ENCODE data around the gene FAR1. TPM values are rescaled to one million over a fixed set of nuclear protein-coding genes. Genes with fewer than 3 reads are reported as not detected.

Gene FAR1
- total RNA-seq, 4 donors from 2014 or later, result 37.5 to 61.5 (median 38.8) TPM

DNA sequence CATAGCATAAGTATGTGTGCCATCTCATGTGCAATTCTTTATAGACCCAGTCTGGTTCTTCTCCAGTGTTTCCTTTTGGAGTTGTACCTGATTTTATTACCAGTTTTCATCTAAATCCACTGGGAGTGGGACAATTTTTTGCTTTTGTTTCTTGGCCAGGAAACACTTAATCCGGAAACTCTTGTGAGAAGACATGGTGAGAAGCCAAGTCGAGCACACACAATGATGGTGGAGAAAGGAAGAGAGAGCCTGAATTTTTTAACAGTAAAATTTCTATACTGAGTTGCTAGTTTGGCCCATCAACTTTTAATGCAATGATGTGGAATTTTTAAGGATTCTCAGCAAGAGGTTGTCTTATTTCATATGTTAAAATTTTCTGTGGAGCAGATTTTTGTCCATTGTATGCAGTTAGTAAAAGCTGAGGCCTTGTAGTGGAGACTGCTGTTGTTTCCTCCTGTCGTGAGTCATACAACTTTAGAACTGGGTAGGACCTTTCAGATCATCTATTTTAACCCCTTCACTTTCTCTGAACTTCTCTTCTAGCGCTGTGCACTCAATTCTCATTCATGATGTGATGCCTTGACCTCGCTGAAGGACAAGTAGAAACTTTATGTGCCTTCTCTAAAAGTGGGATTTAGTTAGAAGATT lies 17.1 kb downstream of the FAR1 start:
- no peak overlapping the region for H3K4me3 ChIP-seq
- no peaks in the 10 kb centered on the region for H3K9me3 ChIP-seq
- no peak overlapping the region for H3K27ac ChIP-seq
- 53 to 54% methylated on average over 4 to 5 of the region's 5 CpGs for WGBS, 2 donors (ENCODE audit: low coverage in 1 of 2)
- H3K36me3 ChIP-seq, result no peaks in the 10 kb centered on the region
- ATAC-seq, result no peak
- H3K4me1 ChIP-seq, result peaks cover 0 to 33% (median 0%) of the 10 kb centered on the region in 3 donors
- TF ChIP-seq POLR2A (IDR thresholded peaks at IDR 0.05) (no peak), EP300 (IDR thresholded peaks at IDR 0.05) (no peak)
- H3K27me3 ChIP-seq, result no peaks in the 10 kb centered on the region

DNA sequence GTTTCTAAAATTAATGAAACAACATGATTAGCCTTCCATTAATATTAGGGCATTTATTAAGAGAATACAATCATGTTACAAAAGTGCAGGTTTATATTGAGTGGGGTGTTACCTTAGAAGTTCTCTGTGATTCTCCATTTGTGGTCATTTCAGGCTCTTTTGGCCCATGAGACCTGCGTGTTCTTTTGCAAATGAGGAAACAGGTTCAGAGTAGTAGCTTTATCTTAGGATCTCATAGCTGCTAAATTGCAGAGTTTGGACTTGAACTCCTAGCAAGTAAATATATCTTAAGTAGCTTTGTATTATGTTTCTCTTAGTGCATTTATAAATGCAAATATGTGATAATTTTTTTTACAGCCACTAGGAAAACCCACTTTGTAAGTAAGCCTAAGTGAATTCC lies 18.3 kb downstream of the FAR1 start:
- Histone ChIP-seq H3K9me3 (no peaks in the 10 kb centered on the region), H3K4me1 (peaks cover 0 to 24% (median 0%) of the 10 kb centered on the region in 3 donors), H3K27ac (no peak overlapping the region), H3K27me3 (no peaks in the 10 kb centered on the region), H3K36me3 (no peaks in the 10 kb centered on the region), H3K4me3 (no peak overlapping the region)
- 67 to 89% methylated on average over 1 of the region's 1 CpG for WGBS, 2 donors (ENCODE audit: low coverage in 1 of 2)
- TF ChIP-seq EP300 (IDR thresholded peaks at IDR 0.05), result no peak
- no peak for TF ChIP-seq POLR2A (IDR thresholded peaks at IDR 0.05)
- TF ChIP-seq, protein P1, sequence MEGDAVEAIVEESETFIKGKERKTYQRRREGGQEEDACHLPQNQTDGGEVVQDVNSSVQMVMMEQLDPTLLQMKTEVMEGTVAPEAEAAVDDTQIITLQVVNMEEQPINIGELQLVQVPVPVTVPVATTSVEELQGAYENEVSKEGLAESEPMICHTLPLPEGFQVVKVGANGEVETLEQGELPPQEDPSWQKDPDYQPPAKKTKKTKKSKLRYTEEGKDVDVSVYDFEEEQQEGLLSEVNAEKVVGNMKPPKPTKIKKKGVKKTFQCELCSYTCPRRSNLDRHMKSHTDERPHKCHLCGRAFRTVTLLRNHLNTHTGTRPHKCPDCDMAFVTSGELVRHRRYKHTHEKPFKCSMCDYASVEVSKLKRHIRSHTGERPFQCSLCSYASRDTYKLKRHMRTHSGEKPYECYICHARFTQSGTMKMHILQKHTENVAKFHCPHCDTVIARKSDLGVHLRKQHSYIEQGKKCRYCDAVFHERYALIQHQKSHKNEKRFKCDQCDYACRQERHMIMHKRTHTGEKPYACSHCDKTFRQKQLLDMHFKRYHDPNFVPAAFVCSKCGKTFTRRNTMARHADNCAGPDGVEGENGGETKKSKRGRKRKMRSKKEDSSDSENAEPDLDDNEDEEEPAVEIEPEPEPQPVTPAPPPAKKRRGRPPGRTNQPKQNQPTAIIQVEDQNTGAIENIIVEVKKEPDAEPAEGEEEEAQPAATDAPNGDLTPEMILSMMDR (IDR thresholded peaks at IDR 0.05), result no peak
- TF ChIP-seq POLR2AphosphoS5 (IDR thresholded peaks at IDR 0.05), result no peak
- ATAC-seq, result no peak

GRCh38 chr11:13687271-13687670 lies 18.8 kb downstream of the FAR1 start:
- Histone ChIP-seq H3K4me1 (peaks cover 0 to 23% (median 0%) of the 10 kb centered on the region in 3 donors), H3K36me3 (no peaks in the 10 kb centered on the region), H3K27me3 (no peaks in the 10 kb centered on the region), H3K4me3 (no peak overlapping the region), H3K9me3 (no peaks in the 10 kb centered on the region), H3K27ac (no peak overlapping the region)
- WGBS, 2 donors (ENCODE audit: low coverage in 1 of 2), result 94 to 98% methylated on average over 3 of the region's 3 CpGs
- TF ChIP-seq POLR2A (IDR thresholded peaks at IDR 0.05), result no peak
- TF ChIP-seq POLR2AphosphoS5 (IDR thresholded peaks at IDR 0.05), result no peak
- TF ChIP-seq EP300 (IDR thresholded peaks at IDR 0.05), result no peak
- TF ChIP-seq, protein P1 (IDR thresholded peaks at IDR 0.05), result no peak
- no peak for ATAC-seq

DNA sequence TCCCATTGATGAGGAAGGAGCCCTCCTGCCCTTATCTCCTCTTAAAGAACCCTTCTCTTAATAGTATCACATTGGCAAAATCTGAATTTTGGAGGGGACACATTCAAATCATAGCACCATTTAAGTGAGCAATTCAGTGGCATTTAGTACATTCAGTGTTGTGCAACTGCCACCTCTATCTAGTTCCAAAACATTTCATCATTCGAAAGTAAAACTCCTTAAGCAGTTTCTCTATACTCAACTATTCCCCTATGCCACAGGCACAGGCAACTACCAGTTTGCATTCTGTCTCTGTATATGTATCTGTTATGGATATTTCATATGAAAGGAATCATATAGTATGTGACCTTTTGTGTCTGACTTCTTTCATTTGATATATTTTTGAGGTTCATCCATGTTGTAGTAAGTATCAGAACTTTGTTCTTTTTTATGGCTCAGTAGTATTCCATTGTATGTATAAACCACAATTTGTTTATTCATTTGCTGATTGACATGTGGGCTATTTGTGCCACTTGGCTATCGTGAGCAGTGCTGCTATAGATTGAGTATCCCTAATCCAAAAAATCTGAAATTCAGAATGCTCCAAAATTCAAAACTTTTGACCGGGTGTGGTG lies 22.9 kb downstream of the FAR1 start:
- ATAC-seq, result no peak
- Histone ChIP-seq H3K4me3 (no peak overlapping the region), H3K27me3 (no peaks in the 10 kb centered on the region), H3K36me3 (peaks cover 0 to 18% of the 10 kb centered on the region in 2 donors), H3K27ac (no peak overlapping the region), H3K4me1 (peaks cover 0 to 22% (median 0%) of the 10 kb centered on the region in 3 donors), H3K9me3 (no peaks in the 10 kb centered on the region)
- TF ChIP-seq, protein P1 (IDR thresholded peaks at IDR 0.05), result no peak
- no peak for TF ChIP-seq EP300 (IDR thresholded peaks at IDR 0.05)
- TF ChIP-seq POLR2AphosphoS5 (IDR thresholded peaks at IDR 0.05), result no peak
- TF ChIP-seq POLR2A (IDR thresholded peaks at IDR 0.05), result no peak
- WGBS, 2 donors (ENCODE audit: low coverage in 1 of 2), result 90 to 100% methylated on average over 2 to 3 of the region's 3 CpGs

DNA sequence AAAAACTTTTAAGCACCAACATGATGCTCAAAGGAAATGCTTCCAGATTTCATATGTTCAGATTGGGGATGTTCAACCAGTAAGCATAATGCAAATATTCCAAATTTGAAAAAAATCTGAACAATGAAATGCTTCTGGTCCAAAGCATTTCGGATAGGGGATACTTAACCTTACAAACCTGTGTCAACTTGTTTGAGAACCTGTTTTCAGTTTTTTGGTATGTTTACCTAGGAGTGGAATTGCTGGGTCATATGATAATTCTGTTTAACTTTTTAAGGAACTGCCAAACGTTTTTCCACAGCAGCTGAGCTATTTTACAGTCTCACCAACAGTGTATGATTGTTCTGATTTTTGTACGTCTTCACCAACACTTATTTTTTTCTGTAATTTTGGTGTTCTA lies 23.7 kb downstream of the FAR1 start:
- no peaks in the 10 kb centered on the region for H3K27me3 ChIP-seq
- H3K4me3 ChIP-seq, result no peak overlapping the region
- peaks cover 0 to 22% (median 0%) of the 10 kb centered on the region in 3 donors for H3K4me1 ChIP-seq
- no peak overlapping the region for H3K27ac ChIP-seq
- 49 to 58% methylated on average over 3 of the region's 3 CpGs for WGBS, 2 donors (ENCODE audit: low coverage in 1 of 2)
- H3K36me3 ChIP-seq, result peaks cover 0 to 26% of the 10 kb centered on the region in 2 donors
- no peaks in the 10 kb centered on the region for H3K9me3 ChIP-seq
- ATAC-seq, result no peak
- TF ChIP-seq EP300 (IDR thresholded peaks at IDR 0.05) (no peak), POLR2AphosphoS5 (IDR thresholded peaks at IDR 0.05) (no peak), POLR2A (IDR thresholded peaks at IDR 0.05) (no peak)
- TF ChIP-seq, protein P1 (IDR thresholded peaks at IDR 0.05), result no peak

Data from gastroesophageal sphincter (tissue), 4 donors.